NCI-H146 treated with DMSO at 0.1 percent for 48 hours (cell line): ENCODE measurements around the gene MDP1.
"Not testable (repeated sequence)": the region's sequence is repeated elsewhere in the genome, so short reads cannot be mapped to it uniquely, and the experiment has no call there.

ENCODE experiments used
- DNase-seq: peaks from one replicate; lab custom pipeline; 2025; ENCODE audit not compliant: unreplicated experiment; lab: John Stamatoyannopoulos, UW

The MDP1 gene

GRCh38 chr14:24251880-24252288, 36.0 kb upstream of the MDP1 start:
- no peak for DNase-seq

DNA sequence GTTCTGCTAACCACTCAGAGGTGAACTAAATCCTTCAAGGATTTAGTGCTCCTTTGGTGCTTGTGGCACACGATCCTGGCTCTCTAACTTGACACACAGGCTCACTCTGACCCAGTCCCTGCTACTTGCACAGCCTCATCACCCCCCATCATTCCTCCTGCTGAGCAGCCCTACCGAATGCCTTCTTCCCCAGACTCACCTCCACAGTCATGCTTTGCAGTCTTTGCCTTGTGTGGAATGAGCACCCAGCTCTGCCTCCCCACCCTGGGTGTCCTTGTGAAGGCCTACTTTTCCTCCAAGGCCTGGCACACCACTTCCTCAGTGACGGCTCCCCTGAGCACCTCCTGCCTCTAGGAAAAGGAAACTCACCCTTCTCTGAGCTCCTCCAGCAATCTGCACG, 34.5 kb upstream of the MDP1 start:
- no peak for DNase-seq

GRCh38 chr14:24249230-24250021, 33.6 kb upstream of the MDP1 start:
- no peak for DNase-seq

DNA sequence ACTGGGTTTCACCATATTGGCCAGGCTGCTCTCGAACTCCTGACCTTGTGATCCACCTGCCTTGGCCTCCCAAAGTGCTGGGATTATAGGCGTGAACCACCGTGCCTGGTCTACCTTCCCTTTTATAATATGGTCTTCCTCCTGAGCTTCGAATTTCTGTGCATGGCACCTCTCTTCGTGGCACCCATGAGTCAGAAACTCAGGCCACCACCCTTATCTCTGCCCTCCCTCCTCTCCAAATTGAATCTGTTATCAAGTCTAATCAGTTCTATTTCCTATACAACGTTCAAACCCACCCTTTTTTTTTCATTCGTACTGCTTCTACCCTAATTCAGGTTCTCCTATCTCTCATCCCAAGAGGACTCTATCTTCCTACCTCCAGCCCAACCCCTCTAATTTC, 31.6 kb upstream of the MDP1 start:
- no peak for DNase-seq

GRCh38 chr14:24246765-24247212, 30.9 kb upstream of the MDP1 start:
- no peak for DNase-seq

DNA sequence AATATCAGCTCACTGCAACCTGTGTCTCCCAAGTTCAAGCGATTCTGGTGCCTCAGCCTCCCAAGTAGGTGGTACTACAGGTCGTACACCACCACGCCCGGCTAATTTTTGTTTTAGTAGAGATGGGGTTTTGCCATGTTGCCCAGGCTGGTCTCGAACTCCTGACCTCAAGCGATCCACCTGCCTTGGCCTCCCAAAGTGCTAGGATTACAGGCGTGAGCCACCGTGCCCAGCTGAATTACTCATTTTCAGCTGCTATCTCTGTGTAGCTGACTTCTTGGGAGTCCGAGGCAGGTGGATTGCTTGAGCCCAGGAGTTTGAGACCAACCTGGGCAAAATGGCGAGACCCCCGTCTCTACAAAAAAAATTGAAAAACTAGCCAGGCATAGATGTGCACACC, 29.5 kb upstream of the MDP1 start:
- not testable (repeated sequence) for DNase-seq

DNA sequence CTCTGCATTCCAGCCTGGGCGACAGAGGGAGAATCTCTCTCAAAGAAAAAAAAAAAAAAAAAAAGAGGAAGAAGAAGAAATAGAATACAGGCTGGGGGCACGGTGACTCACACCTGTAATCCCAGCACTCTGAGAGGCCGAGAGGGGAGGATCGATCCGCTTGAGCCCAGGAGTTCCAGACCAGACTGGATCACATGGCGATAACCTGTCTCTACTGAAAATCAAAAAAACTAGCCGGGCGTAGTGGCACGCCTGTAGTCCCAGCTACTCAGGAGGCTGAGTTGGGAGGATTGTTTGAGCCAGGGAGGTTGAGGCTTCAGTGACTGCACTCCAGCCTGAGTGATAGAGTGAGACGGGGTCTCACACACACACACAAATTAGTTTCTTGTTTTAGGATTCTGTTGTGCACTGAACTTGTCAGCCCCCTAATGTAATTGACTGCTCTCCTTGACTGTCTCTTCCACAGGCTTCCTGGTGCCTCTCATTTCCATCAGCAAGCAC, 27.5 kb upstream of the MDP1 start:
- DNase-seq, result peak; percentile 19

DNA sequence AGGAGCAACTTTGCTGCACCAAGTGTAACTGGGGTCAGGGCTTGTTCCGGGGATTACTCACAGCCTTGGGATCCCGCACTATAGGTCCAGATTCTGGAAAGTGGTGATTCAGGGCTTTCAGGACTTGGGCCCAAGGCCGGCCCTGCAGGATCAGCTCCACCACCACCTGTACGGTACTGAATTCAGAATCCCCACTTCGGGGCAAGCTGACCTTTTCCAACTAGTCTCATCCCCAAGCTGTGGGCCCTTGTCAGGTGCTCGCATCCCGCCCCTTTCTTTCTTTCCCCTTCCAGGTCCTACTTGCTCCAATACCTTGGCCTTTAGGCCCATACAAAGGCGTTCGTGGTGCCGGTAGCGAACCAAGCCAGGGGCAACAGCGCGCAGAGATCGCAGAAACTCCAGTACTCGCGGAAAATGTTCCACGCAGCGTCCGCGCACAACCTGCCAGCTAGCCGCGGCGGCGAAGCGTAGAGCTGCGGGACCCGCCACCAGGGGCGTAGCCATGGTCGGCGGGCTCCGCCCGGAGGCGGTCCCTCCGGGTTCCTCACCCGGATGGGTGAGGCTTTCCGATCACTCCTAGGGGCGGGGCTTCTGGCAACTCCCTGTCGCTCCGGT, 26.1 kb upstream of the MDP1 start:
- DNase-seq, result no peak

- DNase-seq, result no peak
Measured at GRCh38 chr14:24240110-24240918, 24.4 kb upstream of the MDP1 start.

DNA sequence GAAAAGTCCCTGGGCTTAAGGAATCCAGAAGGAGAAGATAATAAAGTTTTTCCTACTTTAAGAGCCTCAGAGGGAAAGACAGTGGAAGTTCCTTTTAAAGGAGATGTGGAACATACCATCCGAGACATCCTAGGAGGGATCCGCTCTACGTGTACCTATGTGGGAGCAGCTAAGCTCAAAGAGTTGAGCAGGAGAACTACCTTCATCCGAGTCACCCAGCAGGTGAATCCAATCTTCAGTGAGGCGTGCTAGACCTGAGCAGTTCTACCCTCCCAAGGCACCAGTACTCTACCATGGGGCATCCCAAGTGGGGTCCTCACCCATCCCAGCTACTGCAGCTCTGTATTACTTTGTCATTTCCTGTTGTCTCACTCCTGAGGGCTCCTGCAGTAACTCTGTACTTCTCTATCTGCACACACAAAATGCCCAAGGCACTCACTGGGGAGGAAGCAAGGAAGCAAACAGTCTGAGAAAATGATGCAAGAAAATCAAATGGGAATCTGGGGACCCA, 22.7 kb upstream of the MDP1 start:
- DNase-seq, result no peak

- DNase-seq, result no peak
Measured at GRCh38 chr14:24238123-24238522, 22.3 kb upstream of the MDP1 start.

DNA sequence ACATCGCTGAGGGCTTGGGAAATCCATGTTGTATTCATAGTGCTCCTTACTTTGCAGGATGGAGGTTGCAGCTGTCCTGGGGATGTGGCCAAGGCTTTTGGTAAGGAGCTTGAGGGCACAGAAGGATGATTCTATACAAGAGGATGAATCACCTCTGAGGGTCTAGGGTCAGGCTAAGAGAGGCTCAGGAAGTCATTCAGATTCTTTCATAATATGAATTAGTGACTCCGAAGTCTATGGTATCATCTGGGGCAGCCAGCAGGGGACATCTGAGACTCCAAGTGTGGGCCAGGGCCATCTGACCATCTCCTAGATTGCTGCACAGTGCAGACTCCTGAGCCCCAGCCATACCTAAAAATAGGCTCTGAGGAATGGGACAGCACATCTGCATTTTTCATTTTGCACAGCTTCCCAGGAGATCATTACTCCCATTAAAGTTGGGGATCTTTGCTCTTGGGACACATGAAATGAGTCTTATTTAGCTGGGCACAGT, 21.6 kb upstream of the MDP1 start:
- no peak for DNase-seq

DNA sequence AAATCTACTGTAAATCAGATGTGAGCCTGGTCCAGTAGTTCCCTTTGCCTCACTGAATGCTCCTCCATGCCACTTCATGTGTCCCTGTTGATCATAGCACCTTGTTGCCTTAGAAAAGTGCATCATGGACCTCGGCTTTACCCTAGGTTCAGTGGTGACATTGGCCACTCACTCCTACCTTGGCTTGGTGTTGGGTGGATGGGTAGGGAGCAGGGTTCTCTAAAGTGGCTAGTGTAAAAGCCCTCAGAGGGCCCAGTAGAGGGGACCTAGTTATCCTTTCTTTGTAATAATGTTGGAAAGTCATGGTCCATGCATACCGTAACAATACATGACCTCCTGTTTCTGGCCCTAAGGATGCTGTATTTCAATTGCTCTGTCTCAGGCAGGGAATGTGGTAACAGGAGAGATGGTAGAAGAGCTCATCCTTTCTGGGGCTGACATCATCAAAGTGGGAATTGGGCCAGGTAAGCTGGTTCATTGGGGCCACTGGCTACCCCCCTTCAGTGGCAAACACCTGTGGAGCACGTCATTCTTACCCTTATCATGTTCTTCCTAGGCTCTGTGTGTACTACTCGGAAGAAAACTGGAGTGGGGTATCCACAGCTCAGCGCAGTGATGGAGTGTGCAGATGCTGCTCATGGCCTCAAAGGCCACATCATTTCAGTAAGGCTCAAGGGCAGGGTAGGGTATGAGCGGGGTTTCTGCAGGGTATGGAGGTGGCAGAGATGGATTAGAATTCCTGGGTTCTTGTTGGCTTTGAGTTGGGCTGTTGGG, 21.0 kb upstream of the MDP1 start:
- DNase-seq, result no peak

GRCh38 chr14:24235804-24236688, 20.2 kb upstream of the MDP1 start:
- no peak for DNase-seq

DNA sequence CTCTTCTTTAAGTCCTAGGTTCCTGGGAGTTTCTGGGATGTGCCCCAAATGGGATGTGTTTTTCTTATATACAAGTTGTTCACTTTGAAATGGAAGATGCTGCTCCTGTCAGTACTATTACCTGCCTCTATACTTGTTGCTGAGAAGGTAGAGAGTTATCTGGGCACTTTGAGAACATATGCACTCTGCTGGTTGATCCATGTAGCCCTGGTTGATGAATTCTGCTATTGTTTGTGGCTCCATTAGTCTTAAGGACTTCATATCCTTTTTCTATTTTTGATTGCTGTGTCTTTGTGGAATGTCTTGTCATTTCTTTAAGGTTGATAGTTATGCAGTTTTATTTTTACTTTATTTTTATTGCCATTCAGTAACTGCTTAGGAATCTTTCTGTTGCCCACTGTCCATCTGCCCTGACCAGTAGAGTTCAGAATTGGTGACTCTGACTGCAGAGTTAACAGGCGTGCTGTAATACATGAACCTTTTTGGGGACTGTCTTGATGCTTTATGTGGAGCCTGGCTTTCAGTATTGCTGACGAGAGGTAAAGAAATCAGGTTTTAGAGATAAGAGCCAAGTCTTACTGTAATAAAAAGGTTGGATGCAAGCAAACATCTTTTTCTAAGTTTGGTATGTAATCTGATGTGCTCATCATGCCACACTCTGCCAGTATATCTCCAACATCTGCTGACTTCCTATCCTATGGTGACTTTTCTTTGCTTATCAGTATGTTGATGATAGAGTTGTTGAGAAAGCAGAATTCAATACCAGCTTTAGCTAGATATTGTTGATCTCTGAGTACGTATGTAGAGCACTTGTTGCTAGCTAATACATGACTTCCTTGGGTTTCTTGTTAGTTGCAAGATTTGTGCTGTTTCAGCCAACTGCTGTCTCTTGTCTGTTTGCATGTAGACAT, 18.5 kb upstream of the MDP1 start:
- DNase-seq, result no peak

DNA sequence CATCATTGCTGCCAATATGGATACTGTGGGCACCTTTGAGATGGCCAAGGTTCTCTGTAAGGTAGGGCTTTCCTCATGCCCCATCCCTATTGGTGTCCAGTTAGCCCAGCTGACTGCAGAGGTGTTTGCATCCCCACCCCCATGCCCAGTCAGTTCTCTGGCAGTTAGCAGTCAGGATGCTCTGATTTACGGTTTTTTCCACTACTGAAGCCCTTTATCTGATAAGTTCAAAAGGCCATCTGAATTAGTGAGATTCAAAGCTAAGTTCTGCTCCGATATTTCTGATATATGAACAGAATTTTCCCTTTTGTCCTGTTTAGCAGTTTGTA, 17.6 kb upstream of the MDP1 start:
- no peak for DNase-seq

- no peak for DNase-seq
Measured at GRCh38 chr14:24232645-24233537, 17.0 kb upstream of the MDP1 start, which contains the start of gene GMPR2. Gene GMPR2 (plus strand): TSS chr14:24232929. CDS start chr14:24233254, 325 bp downstream.
